ENCODE measurements around the gene PPY.

DNA sequence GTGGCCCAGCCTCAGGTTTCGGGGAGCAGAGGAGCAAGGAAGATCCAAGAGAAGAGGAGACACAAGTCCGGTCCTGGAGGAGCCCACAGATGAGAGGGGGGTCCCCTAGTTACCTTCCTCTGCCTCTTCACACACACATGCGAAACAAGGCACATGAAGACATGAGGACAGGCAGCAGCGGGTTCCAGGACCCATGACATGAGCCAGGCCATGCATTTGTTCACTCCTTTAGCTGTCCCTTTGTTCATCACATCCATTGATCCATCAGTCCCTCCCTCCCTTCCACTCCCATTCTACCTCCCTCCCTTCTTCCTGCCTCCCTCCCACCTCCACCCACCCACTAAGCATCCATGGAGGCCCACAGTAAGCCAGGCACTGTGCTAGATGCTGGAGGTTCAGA is 9.4 kb downstream of the PPY start:
- no peak for TF ChIP-seq POLR2A (IDR thresholded peaks at IDR 0.05; ENCODE audit: low read length)
- TF ChIP-seq GATA1 (IDR thresholded peaks at IDR 0.05; ENCODE audit: low read depth, low read length) = no peak

Data from erythroblast (primary cell).